A549 (cell line): ENCODE results near the gene TOGARAM1. TPM values are rescaled to one million over a fixed set of nuclear protein-coding genes. Genes with fewer than 3 reads are reported as not detected.

Source experiments
- ATAC-seq, 2 experiments: fragments of 200-7000 bp in 1 of 2; fragments of >200 bp in 1 of 2; cut with Nextera tagmentation in 1 of 2; cut with Tn5 transposase in 1 of 2; 3 replicates each; pipeline versions ENCODE4 v1.8.0 to v1.9.1; 2018 to 2020; ENCODE audit warnings: mild to moderate bottlenecking in 1 of 2, moderate library complexity in 1 of 2
- CTCF ChIA-PET: fragments of 300-600 bp; sonication (Branson Sonifier 250); formaldehyde crosslinking; extraction: SDS; loops from one replicate; lab custom pipeline; 2021; ENCODE audit warnings: antibody characterized with exemption, inconsistent platforms; lab: Yijun Ruan, JAX
- POLR2A ChIA-PET: fragments of 350-600 bp; formaldehyde crosslinking; extraction: SDS; loops from one replicate; lab custom pipeline; 2021; ENCODE audit warnings: antibody characterized with exemption, inconsistent platforms; lab: Yijun Ruan, JAX
- DNase-seq, 2 experiments: peaks; one replicate each; pipeline versions ENCODE4 v3.0.0 to v3.0.0-alpha.2; 2011 to 2016; ENCODE audit warnings: low read depth in 1 of 2, low spot score in 1 of 2
- FAIRE-seq: peaks from 2 replicates; lab custom pipeline; 2011; peaks lifted over from hg19 to GRCh38; lab: Jason Lieb, UNC
- H3K27ac ChIP-seq, 2 experiments: fragments of >200 bp; sonication (Bioruptor Twin); formaldehyde crosslinking; 3 replicates each; pipeline ENCODE4 v1.5.1; 2016 to 2017
- H3K4me1 ChIP-seq: fragments of >200 bp; sonication (Bioruptor Twin); formaldehyde crosslinking; 3 replicates; pipeline ENCODE4 v1.6.1; 2016
- H3K4me2 ChIP-seq: fragments of >200 bp; sonication (Bioruptor Twin); formaldehyde crosslinking; 3 replicates; pipeline ENCODE4 v1.6.1; 2016
- H3K4me3 ChIP-seq: fragments of >200 bp; sonication (Bioruptor Twin); formaldehyde crosslinking; 3 replicates; pipeline ENCODE4 v1.5.1; 2016
- H3K9me3 ChIP-seq: fragments of >200 bp; sonication (Bioruptor Twin); formaldehyde crosslinking; 3 replicates; pipeline ENCODE4 v1.6.1; 2016
- BHLHE40 ChIP-seq: IDR thresholded peaks from 2 replicates; pipeline ENCODE4 v1.6.1; 2012; ENCODE audit warnings: low read depth, low read length, inconsistent platforms
- CEBPB ChIP-seq, 2 experiments: fragments of >200 bp in 1 of 2; sonication (Bioruptor Twin) in 1 of 2; formaldehyde crosslinking in 1 of 2; IDR thresholded peaks; 2 replicates each; pipeline ENCODE4 v1.6.1; 2012 to 2016
- CHD2 ChIP-seq: fragments of 150-350 bp; IDR thresholded peaks from 2 replicates; pipeline ENCODE4 v1.6.1; 2014; ENCODE audit warnings: low read length; ENCODE audit not compliant: partially characterized antibody
- CHD4 ChIP-seq: fragments of 200-600 bp; sonication (generic); IDR thresholded peaks from 2 replicates; pipeline ENCODE4 v1.6.1; 2016; ENCODE audit warnings: antibody characterized with exemption, mild to moderate bottlenecking, borderline replicate concordance
- CTCF ChIP-seq: fragments of >200 bp; sonication (Bioruptor Twin); formaldehyde crosslinking; IDR thresholded peaks from 3 replicates; pipeline ENCODE4 v1.5.1; 2016
- E2F6 ChIP-seq: IDR thresholded peaks from 2 replicates; pipeline ENCODE4 v1.6.1; 2012; ENCODE audit warnings: low read depth, borderline replicate concordance
- EHMT2 ChIP-seq: fragments of 200-600 bp; sonication (generic); IDR thresholded peaks from 2 replicates; pipeline ENCODE4 v1.6.1; 2016; ENCODE audit warnings: antibody characterized with exemption, low read depth, mild to moderate bottlenecking, moderate library complexity
- FOSB ChIP-seq: fragments of 250-450 bp; sonication (Bioruptor Pico); IDR thresholded peaks from 2 replicates; pipeline ENCODE4 v1.5.0; 2020; ENCODE audit warnings: mild to moderate bottlenecking, moderate library complexity
- FOXS1 ChIP-seq: fragments of 250-450 bp; sonication (Bioruptor Pico); IDR thresholded peaks from 2 replicates; pipeline ENCODE4 v1.5.0; 2020; ENCODE audit warnings: mild to moderate bottlenecking, moderate library complexity
- GATA3 ChIP-seq: IDR thresholded peaks from 2 replicates; pipeline ENCODE4 v1.6.1; 2012; ENCODE audit warnings: borderline replicate concordance
- HES2 ChIP-seq: fragments of >200 bp; sonication (Bioruptor Twin); formaldehyde crosslinking; IDR thresholded peaks from 2 replicates; pipeline ENCODE4 v1.6.1; 2016
- HOXB13 ChIP-seq: fragments of 250-450 bp; sonication (Bioruptor Pico); IDR thresholded peaks from 2 replicates; pipeline ENCODE4 v1.5.0; 2020; ENCODE audit warnings: low read depth, mild to moderate bottlenecking, moderate library complexity
- JUN ChIP-seq, 2 experiments: fragments of >200 bp; sonication (Bioruptor Twin); formaldehyde crosslinking; IDR thresholded peaks; 2 replicates in 1 of 2; 3 replicates in 1 of 2; pipeline ENCODE4 v1.6.1; 2016 to 2017
- JUNB ChIP-seq: fragments of >200 bp; sonication (Bioruptor Twin); formaldehyde crosslinking; IDR thresholded peaks from 2 replicates; pipeline ENCODE4 v1.6.1; 2016
- MAX ChIP-seq: IDR thresholded peaks from 2 replicates; pipeline ENCODE4 v1.6.1; 2012
- MAZ ChIP-seq: fragments of 150-350 bp; IDR thresholded peaks from 2 replicates; pipeline ENCODE4 v1.6.1; 2014; ENCODE audit warnings: antibody characterized with exemption, low read depth, low read length, borderline replicate concordance
- NPAS2 ChIP-seq: fragments of 250-450 bp; sonication (Bioruptor Pico); IDR thresholded peaks from 2 replicates; pipeline ENCODE4 v1.8.0; 2022; ENCODE audit warnings: mild to moderate bottlenecking, moderate library complexity, borderline replicate concordance
- PHF8 ChIP-seq: fragments of 200-600 bp; sonication (generic); IDR thresholded peaks from 2 replicates; pipeline ENCODE4 v1.6.1; 2016; ENCODE audit warnings: low read depth, mild to moderate bottlenecking, antibody characterized with exemption, moderate library complexity, borderline replicate concordance
- RAD21 ChIP-seq, 2 experiments: fragments of >200 bp in 1 of 2; sonication (Bioruptor Twin) in 1 of 2; formaldehyde crosslinking in 1 of 2; IDR thresholded peaks in 1 of 2; conservative IDR thresholded peaks in 1 of 2; 2 replicates in 1 of 2; 3 replicates in 1 of 2; pipeline ENCODE4 v1.6.1; 2012 to 2018; ENCODE audit warnings: inconsistent platforms in 1 of 2
- RARB ChIP-seq: fragments of 250-450 bp; sonication (Bioruptor Pico); IDR thresholded peaks from 2 replicates; pipeline ENCODE4 v1.8.0; 2021; ENCODE audit warnings: mild to moderate bottlenecking, moderate library complexity
- RCOR1 ChIP-seq: fragments of 150-350 bp; IDR thresholded peaks from 2 replicates; pipeline ENCODE4 v1.6.1; 2014; ENCODE audit warnings: antibody characterized with exemption, low read length, low read depth
- REST ChIP-seq: fragments of 200-600 bp; sonication (generic); IDR thresholded peaks from 2 replicates; pipeline ENCODE4 v1.6.1; 2016; ENCODE audit warnings: antibody characterized with exemption, mild to moderate bottlenecking, moderate library complexity
- RNF2 ChIP-seq: fragments of 200-600 bp; sonication (generic); IDR thresholded peaks from 2 replicates; pipeline ENCODE4 v1.6.1; 2016; ENCODE audit warnings: low read depth, mild to moderate bottlenecking, antibody characterized with exemption, moderate library complexity, borderline replicate concordance
- SMC3 ChIP-seq: fragments of >200 bp; sonication (Bioruptor Twin); formaldehyde crosslinking; IDR thresholded peaks from 3 replicates; pipeline ENCODE4 v1.6.1; 2018; ENCODE audit warnings: inconsistent platforms
- TP53 ChIP-seq: fragments of 250-450 bp; sonication (Bioruptor Pico); IDR thresholded peaks from 2 replicates; pipeline ENCODE4 v1.5.0; 2021; ENCODE audit warnings: mild to moderate bottlenecking, moderate library complexity
- ZNF302 ChIP-seq: fragments of 250-450 bp; sonication (Bioruptor Pico); IDR thresholded peaks from 2 replicates; pipeline ENCODE4 v1.9.0; 2021; ENCODE audit warnings: inconsistent platforms, mild to moderate bottlenecking, moderate library complexity
- ZSCAN20 ChIP-seq: fragments of 250-450 bp; sonication (Bioruptor Pico); IDR thresholded peaks from 2 replicates; pipeline ENCODE4 v1.8.0; 2022; ENCODE audit warnings: mild to moderate bottlenecking, moderate library complexity
- WGBS: methylation state at CpG from one replicate; pipeline ENCODE4 v1.1.6; 2017; ENCODE audit errors: missing lambda C conversion rate; 5-methylcytosine and 5-hydroxymethylcytosine counted together
- polyA plus RNA-seq, 4 experiments: library from polyadenylated mRNA; depleted of rRNA in 3 of 4; stranded (reverse); fragments of >200 nt; fragmentation: RNase III in 1 of 4; extraction: RNeasy Plus Mini Kit Qiagen cat#74134 plus additional on column Dnase treatment in 1 of 4; gene quantifications; 2 replicates in 3 of 4; 3 replicates in 1 of 4; pipeline ENCODE4 v1.2.3, GENCODE V29; 2011 to 2017

TOGARAM1 gene
- polyA plus RNA-seq, 2 of the 4 experiments (the other 2 are of a cell fraction) = 7.6 to 17.6 TPM

- DNase-seq (no peak), FAIRE-seq (no peak), ATAC-seq (no peak)
- no peak overlapping the region for H3K27ac ChIP-seq
- TF ChIP-seq CTCF = no peak
- TF ChIP-seq MAZ = no peak
- no peak for TF ChIP-seq E2F6
- TF ChIP-seq FOSB (CRISPR knock-in tag) = no peak
- no peak for TF ChIP-seq CEBPB (IDR thresholded peaks at IDR 0.05)
- TF ChIP-seq FOXS1 (CRISPR knock-in tag) = no peak
- no peak for TF ChIP-seq MAX
- TF ChIP-seq HES2 = no peak
- TF ChIP-seq JUNB = no peak
- TF ChIP-seq TP53 (CRISPR knock-in tag) = no peak
- TF ChIP-seq JUN (IDR thresholded peaks at IDR 0.05) = no peak
- no peaks in the 10 kb centered on the region for H3K4me1 ChIP-seq
- no peaks in the 10 kb centered on the region for H3K9me3 ChIP-seq
- no peak overlapping the region for H3K4me2 ChIP-seq
- no peak overlapping the region for H3K4me3 ChIP-seq
- ChIA-PET CTCF (no interaction called here), POLR2A (no interaction called here)
Measured at GRCh38 chr14:44940211-44940610, 21.8 kb upstream of the TOGARAM1 start.

GRCh38 chr14:44940944-44941343 lies 21.0 kb upstream of the TOGARAM1 start:
- FAIRE-seq = no peak
- TF ChIP-seq GATA3 (no peak), SMC3 (no peak), RNF2 (no peak), HOXB13 (CRISPR knock-in tag) (no peak), PHF8 (no peak), BHLHE40 (no peak), REST (no peak), EHMT2 (no peak), FOXS1 (CRISPR knock-in tag) (no peak), NPAS2 (CRISPR knock-in tag) (no peak), RCOR1 (no peak), RARB (CRISPR knock-in tag) (no peak), CHD4 (no peak), ZSCAN20 (no peak), ZNF302 (CRISPR knock-in tag) (no peak), JUNB (no peak), CHD2 (no peak), RAD21 (conservative IDR thresholded peaks at IDR 0.05 in 1 of 2, IDR thresholded peaks at IDR 0.05 in 1 of 2) (no peak)
- H3K4me1 ChIP-seq = no peaks in the 10 kb centered on the region
- ChIA-PET POLR2A (no interaction called here), CTCF (no interaction called here)
- ATAC-seq = no peak
- no peak overlapping the region for H3K27ac ChIP-seq
- 98% methylated on average over 6 of the region's 6 CpGs for WGBS
- no peaks in the 10 kb centered on the region for H3K9me3 ChIP-seq
- no peak for DNase-seq
- H3K4me3 ChIP-seq = no peak overlapping the region
- no peak overlapping the region for H3K4me2 ChIP-seq
